CD4-positive, alpha-beta T cell (primary cell): ENCODE measurements around the gene PUS3. TPM values are rescaled to one million over a fixed set of nuclear protein-coding genes. Genes with fewer than 3 reads are reported as not detected.
"Not testable (repeated sequence)": the region's sequence is repeated elsewhere in the genome, so short reads cannot be mapped to it uniquely, and the experiment has no call there.

ENCODE experiments used
- ATAC-seq: fragments of 200-7000 bp; cut with Tn5 transposase; one replicate; pipeline ENCODE4 v1.10.0; 2022; ENCODE audit warnings: mild to moderate bottlenecking; ENCODE audit not compliant: poor library complexity
- CTCF ChIA-PET: fragments of 350-600 bp; sonication (Branson Sonifier 250); formaldehyde crosslinking; loops from one replicate; lab custom pipeline; 2021; ENCODE audit warnings: antibody characterized with exemption, inconsistent platforms; lab: Charles Lee
- POLR2A ChIA-PET: fragments of 350-600 bp; sonication (Branson Sonifier 250); formaldehyde crosslinking; loops from one replicate; lab custom pipeline; 2021; ENCODE audit warnings: antibody characterized with exemption, inconsistent platforms; lab: Charles Lee
- DNase-seq, 14 experiments: peaks; one replicate each; pipeline ENCODE4 v3.0.0-alpha.2; 2013 to 2020; ENCODE audit warnings: mixed read lengths in 2 of 14
- H3K27ac ChIP-seq, 2 donors: one replicate each; pipeline versions ENCODE4 v1.5.1 to v1.7.0; 2013; ENCODE audit warnings: low read length in 2 of 2, low read depth in 1 of 2, mild to moderate bottlenecking in 1 of 2
- H3K27me3 ChIP-seq, 2 experiments: 1 replicate in 1 of 2; 2 replicates in 1 of 2; pipeline versions ENCODE4 v1.6.1 to v1.7.0; 2013; ENCODE audit warnings: low read length in 2 of 2, control low read depth in 1 of 2, mild to moderate bottlenecking in 1 of 2, moderate library complexity in 1 of 2; ENCODE audit not compliant: insufficient read depth in 2 of 2, control insufficient read depth in 1 of 2
- H3K36me3 ChIP-seq: one replicate; pipeline ENCODE4 v1.6.1; 2013; ENCODE audit warnings: low read length, control low read depth; ENCODE audit not compliant: insufficient read depth
- H3K4me1 ChIP-seq: one replicate; pipeline ENCODE4 v1.6.1; 2013; ENCODE audit warnings: low read length, control low read depth; ENCODE audit not compliant: insufficient read depth
- H3K4me3 ChIP-seq: one replicate; pipeline ENCODE4 v1.5.1; 2013; ENCODE audit warnings: mild to moderate bottlenecking, low read length, moderate library complexity
- H3K9me3 ChIP-seq, 2 experiments: 1 replicate in 1 of 2; 2 replicates in 1 of 2; pipeline versions ENCODE4 v1.6.1 to v1.7.0; 2013; ENCODE audit warnings: low read length in 2 of 2, mild to moderate bottlenecking in 2 of 2, control low read depth in 1 of 2, moderate library complexity in 1 of 2; ENCODE audit not compliant: control insufficient read depth in 1 of 2, insufficient read depth in 1 of 2
- H3K27ac Mint-ChIP-seq: one replicate; pipeline ENCODE4 v1.8.0; 2020; ENCODE audit warnings: mixed read lengths
- H3K27me3 Mint-ChIP-seq: one replicate; pipeline ENCODE4 v1.8.0; 2021; ENCODE audit warnings: mixed read lengths
- H3K36me3 Mint-ChIP-seq: one replicate; pipeline ENCODE4 v1.8.0; 2021; ENCODE audit warnings: low read depth, mixed read lengths
- H3K4me1 Mint-ChIP-seq: one replicate; pipeline ENCODE4 v1.8.0; 2021; ENCODE audit warnings: low read depth, mixed read lengths
- H3K4me3 Mint-ChIP-seq: one replicate; pipeline ENCODE4 v1.8.0; 2020; ENCODE audit warnings: mild to moderate bottlenecking, mixed read lengths
- H3K9me3 Mint-ChIP-seq: one replicate; pipeline ENCODE4 v1.8.0; 2020; ENCODE audit warnings: mixed read lengths
- intact Hi-C, 2 experiments: fragments of 100-400 bp; cut with DNase I in 1 of 2; cut with micrococcal nuclease in 1 of 2; formaldehyde crosslinking; loops; one replicate each; pipeline versions ENCODE4 v1.15.1 to v1.9.0; 2023 to 2025; cut with DNase I, micrococcal nuclease
- total RNA-seq, 174 experiments: library from RNA in 2 of 174; stranded (reverse) in 2 of 174; gene quantifications; one replicate each; pipeline ENCODE4 v1.2.3 and lab custom pipeline; 2021 to 2026
- TF ChIP-seq, protein P1 (sequence below): fragments of 200-600 bp; IDR thresholded peaks from one replicate; pipeline ENCODE4 v1.8.0; 2022; ENCODE audit warnings: antibody characterized with exemption, mild to moderate bottlenecking

PUS3 gene
- total RNA-seq, 2 experiments from 2014 or later: 6.0 to 7.3 TPM

DNA sequence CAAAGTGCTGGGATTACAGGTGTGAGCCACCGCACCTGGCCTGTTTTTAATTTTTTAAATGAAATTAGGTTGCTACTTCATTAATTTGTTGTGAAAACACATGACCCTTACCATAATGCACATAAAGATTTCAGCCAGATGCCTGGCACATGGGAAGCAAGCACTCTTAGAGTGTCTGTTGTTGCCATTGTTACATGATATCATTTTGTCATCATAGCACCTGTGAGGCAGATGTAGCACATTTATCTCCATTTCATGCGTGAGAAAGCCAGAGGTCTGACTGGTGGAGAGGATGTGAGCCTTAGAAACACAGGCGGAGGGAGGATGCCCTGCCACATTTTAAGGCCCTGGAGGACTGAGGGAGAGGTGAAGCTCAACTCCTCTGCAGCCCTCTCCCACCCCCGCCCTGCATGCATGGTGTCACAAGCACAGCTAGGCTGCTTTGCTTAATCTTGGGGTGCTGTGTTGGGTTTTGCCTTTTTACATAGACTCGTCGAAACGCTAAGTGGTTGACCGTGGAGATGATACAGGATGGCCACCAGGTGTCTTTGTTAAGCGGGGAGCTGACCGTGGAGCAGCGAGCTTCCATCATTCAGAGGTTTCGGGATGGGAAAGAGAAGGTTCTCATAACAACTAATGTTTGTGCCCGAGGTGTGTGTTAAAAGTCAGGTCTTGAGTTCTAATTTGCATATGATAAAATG, 15.3 kb upstream of the PUS3 start:
- Histone ChIP-seq H3K9me3 (no peaks in the 10 kb centered on the region), H3K4me1 (no peaks in the 10 kb centered on the region), H3K27ac (no peak overlapping the region), H3K36me3 (no peaks in the 10 kb centered on the region), H3K4me3 (no peak overlapping the region), H3K27me3 (peaks cover 0 to 3% of the 10 kb centered on the region in 2 experiments)
- H3K36me3 Mint-ChIP-seq: no peaks in the 10 kb centered on the region
- no peaks in the 10 kb centered on the region for H3K4me1 Mint-ChIP-seq
- intact Hi-C loops: no loop called here
- TF ChIP-seq, protein P1, sequence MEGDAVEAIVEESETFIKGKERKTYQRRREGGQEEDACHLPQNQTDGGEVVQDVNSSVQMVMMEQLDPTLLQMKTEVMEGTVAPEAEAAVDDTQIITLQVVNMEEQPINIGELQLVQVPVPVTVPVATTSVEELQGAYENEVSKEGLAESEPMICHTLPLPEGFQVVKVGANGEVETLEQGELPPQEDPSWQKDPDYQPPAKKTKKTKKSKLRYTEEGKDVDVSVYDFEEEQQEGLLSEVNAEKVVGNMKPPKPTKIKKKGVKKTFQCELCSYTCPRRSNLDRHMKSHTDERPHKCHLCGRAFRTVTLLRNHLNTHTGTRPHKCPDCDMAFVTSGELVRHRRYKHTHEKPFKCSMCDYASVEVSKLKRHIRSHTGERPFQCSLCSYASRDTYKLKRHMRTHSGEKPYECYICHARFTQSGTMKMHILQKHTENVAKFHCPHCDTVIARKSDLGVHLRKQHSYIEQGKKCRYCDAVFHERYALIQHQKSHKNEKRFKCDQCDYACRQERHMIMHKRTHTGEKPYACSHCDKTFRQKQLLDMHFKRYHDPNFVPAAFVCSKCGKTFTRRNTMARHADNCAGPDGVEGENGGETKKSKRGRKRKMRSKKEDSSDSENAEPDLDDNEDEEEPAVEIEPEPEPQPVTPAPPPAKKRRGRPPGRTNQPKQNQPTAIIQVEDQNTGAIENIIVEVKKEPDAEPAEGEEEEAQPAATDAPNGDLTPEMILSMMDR: no peak
- H3K9me3 Mint-ChIP-seq: no peaks in the 10 kb centered on the region
- ATAC-seq: no peak
- DNase-seq: no peak
- peaks cover 33% of the 10 kb centered on the region for H3K27me3 Mint-ChIP-seq
- ChIA-PET CTCF (interaction anchor here (1.3 kb wide), 1 partner anchor 10 kb away, joined by 3 read pairs; no protein-coding TSS in a partner anchor), POLR2A (no interaction called here)
- no peak overlapping the region for H3K4me3 Mint-ChIP-seq
- H3K27ac Mint-ChIP-seq: no peak overlapping the region

DNA sequence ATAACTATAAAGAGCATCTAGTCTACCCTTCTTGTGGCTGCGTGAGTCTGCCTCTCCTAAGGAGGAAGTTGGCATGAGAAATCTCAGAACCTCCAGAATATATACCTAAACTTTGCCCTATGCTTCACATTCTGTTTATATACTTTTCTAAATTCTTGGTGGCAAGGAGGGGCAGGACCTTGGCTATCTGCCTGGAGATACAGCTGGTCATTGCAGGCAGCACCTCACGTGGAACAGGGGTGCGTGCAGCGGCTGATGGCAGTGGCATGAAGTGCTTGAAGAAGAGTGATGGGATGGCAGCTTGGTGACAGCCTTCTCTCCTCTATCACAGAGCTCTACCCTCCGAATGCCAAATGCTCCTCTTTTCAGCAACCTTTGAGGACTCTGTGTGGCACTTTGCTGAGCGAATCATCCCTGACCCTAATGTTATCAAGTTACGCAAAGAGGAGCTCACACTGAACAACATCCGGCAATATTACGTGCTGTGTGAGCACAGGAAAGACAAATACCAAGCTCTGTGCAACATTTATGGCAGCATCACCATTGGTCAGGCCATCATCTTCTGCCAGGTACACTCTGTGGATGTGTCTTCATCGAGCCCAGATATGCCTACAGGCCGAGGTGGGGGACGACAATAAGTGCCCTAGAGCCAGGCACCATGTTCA, 13.8 kb upstream of the PUS3 start:
- Histone ChIP-seq H3K4me3 (no peak overlapping the region), H3K36me3 (no peaks in the 10 kb centered on the region), H3K27ac (no peak overlapping the region), H3K9me3 (no peaks in the 10 kb centered on the region), H3K27me3 (peaks cover 0 to 3% of the 10 kb centered on the region in 2 experiments), H3K4me1 (no peaks in the 10 kb centered on the region)
- no peak overlapping the region for H3K4me3 Mint-ChIP-seq
- peaks cover 36% of the 10 kb centered on the region for H3K27me3 Mint-ChIP-seq
- DNase-seq (no peak), ATAC-seq (no peak)
- intact Hi-C loops: no loop called here
- H3K4me1 Mint-ChIP-seq: no peaks in the 10 kb centered on the region
- H3K9me3 Mint-ChIP-seq: no peaks in the 10 kb centered on the region
- POLR2A ChIA-PET: no interaction called here
- H3K27ac Mint-ChIP-seq: no peak overlapping the region
- no peaks in the 10 kb centered on the region for H3K36me3 Mint-ChIP-seq
- TF ChIP-seq, protein P1: no peak
- CTCF ChIA-PET: interaction anchor here (1.3 kb wide), 1 partner anchor 11 kb away, joined by 3 read pairs; no protein-coding TSS in a partner anchor

DNA sequence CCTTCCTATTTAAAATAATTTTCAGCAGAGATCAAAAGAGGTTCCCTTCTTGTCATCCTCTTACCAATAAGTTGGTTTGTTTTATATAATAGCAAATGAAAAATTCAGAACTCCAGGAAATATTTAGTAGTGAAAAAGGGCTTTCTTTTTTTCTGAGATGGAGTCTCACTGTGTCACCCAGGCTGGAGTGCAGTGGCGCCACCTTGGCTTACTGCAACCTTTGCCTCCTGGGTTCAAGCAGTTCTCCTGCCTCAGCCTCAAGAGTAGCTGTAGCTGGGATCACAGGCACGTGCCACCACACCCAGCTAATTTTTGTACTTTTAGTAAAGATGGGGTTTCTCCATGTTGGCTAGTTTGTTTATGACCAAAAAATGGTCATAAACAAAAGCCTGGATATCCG, 11.6 kb upstream of the PUS3 start:
- H3K36me3 Mint-ChIP-seq, H3K36me3 ChIP-seq, CTCF ChIA-PET, H3K9me3 ChIP-seq, H3K27ac ChIP-seq, H3K4me1 Mint-ChIP-seq, H3K27me3 ChIP-seq, ATAC-seq, H3K9me3 Mint-ChIP-seq, H3K4me3 ChIP-seq, POLR2A ChIA-PET, intact Hi-C loops, DNase-seq, H3K4me3 Mint-ChIP-seq, H3K27ac Mint-ChIP-seq, H3K4me1 ChIP-seq: not testable (repeated sequence)
- H3K27me3 Mint-ChIP-seq: peaks cover 48% of the 10 kb centered on the region
